OCI-LY1 (cell line): ENCODE data around the gene MAGI1.

ENCODE experiments used
- EZH2 ChIP-seq: fragments of 200-600 bp; sonication (generic), shearing (Covaris generic); IDR thresholded peaks from 2 replicates; pipeline ENCODE4 v1.8.0; 2017; ENCODE audit warnings: borderline replicate concordance, mixed run types, mild to moderate bottlenecking, antibody characterized with exemption, low read length, moderate library complexity, mixed read lengths
- TF ChIP-seq, protein P1 (sequence below): fragments of 200-600 bp; sonication (generic), shearing (Covaris generic); IDR thresholded peaks from 2 replicates; pipeline ENCODE4 v1.5.1; 2017; ENCODE audit warnings: mild to moderate bottlenecking, antibody characterized with exemption, low read length, moderate library complexity, mixed read lengths

- TF ChIP-seq, protein P1, sequence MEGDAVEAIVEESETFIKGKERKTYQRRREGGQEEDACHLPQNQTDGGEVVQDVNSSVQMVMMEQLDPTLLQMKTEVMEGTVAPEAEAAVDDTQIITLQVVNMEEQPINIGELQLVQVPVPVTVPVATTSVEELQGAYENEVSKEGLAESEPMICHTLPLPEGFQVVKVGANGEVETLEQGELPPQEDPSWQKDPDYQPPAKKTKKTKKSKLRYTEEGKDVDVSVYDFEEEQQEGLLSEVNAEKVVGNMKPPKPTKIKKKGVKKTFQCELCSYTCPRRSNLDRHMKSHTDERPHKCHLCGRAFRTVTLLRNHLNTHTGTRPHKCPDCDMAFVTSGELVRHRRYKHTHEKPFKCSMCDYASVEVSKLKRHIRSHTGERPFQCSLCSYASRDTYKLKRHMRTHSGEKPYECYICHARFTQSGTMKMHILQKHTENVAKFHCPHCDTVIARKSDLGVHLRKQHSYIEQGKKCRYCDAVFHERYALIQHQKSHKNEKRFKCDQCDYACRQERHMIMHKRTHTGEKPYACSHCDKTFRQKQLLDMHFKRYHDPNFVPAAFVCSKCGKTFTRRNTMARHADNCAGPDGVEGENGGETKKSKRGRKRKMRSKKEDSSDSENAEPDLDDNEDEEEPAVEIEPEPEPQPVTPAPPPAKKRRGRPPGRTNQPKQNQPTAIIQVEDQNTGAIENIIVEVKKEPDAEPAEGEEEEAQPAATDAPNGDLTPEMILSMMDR, result no peak
- no peak for TF ChIP-seq EZH2
Observed at GRCh38 chr3:65850261-65850660, 188.5 kb downstream of the MAGI1 start.
